Effector CD4-positive, alpha-beta T cell (primary cell): ENCODE data around the gene ZNF750.
"Not testable (repeated sequence)": the region's sequence is repeated elsewhere in the genome, so short reads cannot be mapped to it uniquely, and the experiment has no call there.

Experiments used
- DNase-seq: peaks from one replicate; pipeline ENCODE4 v3.0.0-alpha.2; 2020

The ZNF750 gene

DNA sequence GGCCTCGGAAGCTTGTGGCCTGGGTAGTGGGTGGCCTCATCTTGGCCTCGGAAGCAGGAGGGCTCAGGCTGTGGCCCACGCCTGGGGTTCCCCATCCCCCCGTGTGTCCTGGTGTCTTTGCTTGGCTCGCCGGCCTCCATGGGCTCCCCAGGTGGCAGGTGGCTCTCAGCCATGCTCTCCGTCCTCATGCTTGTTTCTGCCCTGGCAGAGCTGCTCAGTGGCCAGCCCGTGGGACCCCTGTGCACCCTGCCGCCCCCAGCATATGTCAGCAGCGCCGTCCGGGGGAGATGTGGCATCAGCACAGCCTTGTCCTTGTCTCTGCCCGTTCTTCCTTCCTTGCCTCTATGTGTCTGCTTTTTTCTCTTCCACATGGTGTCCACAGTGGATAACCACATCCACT, 49.4 kb downstream of the ZNF750 start:
- DNase-seq = no peak

GRCh38 chr17:82789806-82790205, 50.0 kb downstream of the ZNF750 start:
- no peak for DNase-seq

- no peak for DNase-seq
Observed at GRCh38 chr17:82789051-82789592, 50.7 kb downstream of the ZNF750 start.

DNA sequence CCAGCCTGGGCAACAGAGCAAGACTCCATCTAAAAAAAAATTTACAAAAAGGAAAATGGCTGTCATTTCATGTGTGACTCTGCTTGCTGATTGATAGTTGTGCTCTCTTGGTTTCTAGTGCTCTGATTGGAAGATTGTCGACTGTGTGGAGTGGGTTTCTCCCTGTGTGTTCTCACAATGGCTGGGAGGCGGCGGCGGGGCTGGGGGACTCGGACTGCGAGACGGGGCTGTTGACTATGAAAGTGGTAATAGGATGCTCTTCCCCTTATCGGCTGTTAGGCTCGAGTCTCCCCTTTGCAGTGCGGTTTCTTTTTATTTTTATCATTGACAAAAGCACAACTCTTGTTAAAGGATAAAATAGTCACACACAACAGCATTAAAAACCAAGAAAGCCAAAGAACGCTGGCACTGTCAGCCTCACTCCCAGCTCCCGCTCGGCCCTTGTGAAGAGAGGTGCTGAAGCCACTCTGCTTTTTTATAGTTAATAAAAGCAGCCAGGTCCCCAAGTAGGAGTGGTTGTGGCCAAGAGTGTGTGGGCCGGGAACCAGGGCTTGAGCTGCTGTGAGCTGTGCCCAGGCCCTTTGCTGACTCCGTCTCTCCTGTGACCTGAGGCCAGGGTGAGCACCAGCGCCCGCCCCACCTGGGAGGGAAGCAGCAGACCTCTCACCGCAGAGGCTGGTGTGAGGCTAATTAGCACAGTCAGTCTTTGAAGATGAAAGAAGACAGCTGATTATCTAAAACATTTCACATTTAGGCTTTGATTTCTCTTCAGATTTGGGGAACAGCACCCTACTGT, 51.4 kb downstream of the ZNF750 start:
- DNase-seq = no peak

DNA sequence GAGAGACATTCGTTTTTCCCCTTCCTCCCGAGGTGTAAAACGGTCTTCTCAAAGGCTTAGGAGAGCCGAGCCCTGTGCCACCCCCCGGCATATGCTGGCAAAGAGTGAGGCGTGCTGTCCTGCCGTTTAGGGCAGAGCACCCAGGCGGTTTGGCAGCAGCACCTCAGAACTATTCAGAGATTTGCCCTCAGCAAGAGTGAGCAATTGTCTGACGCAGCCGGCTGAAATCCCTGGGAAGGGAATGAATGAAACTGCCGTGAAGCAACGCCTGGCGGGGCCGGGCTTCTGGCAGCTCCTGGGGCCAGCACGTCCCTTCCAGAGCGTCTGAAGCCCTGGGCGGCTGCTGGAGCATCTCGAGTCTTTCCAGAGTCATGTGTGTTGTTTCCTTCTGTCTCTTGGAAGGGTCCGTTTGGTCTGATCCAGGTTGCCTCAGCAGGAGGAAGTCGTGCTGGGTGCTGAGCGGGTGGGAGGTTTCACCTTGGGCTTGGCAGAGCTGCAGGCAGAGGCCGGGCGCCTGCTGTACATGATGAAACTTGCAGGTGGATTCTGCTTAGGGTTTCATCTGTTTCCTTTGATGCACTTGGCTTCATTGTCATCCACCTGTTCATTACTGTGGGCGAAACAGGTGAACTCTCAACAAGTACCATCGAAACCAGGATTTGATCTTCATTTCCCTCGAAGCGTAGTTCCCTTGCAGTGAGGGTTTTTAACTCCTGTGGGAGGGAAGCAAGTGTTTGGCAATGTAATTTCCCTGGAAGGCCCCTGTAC, 52.6 kb downstream of the ZNF750 start:
- no peak for DNase-seq

DNA sequence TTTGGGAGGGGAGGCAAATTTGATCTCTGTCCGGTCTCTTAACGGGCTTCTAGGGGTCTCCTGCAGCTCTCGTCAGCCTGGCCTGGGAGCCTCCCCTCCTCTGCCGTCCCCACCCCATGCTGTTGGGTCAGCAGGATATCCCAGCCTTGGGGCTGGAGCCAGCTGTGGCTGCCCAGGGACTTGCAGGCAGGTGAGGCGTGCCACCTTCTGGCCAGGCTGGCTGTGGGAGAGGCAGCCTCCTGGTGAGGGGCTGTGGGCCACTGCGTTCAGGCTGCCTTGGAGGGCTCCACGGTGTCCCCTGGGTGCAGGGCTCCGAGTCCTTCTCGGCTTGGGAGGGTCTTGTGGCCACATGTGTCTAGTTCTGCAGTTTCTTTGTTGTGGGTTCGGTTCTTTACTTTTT, 53.4 kb downstream of the ZNF750 start:
- DNase-seq = no peak

- not testable (repeated sequence) for DNase-seq
Observed at GRCh38 chr17:82785581-82785980, 54.2 kb downstream of the ZNF750 start.

- no peak for DNase-seq
Observed at GRCh38 chr17:82783498-82783897, 56.3 kb downstream of the ZNF750 start.

DNA sequence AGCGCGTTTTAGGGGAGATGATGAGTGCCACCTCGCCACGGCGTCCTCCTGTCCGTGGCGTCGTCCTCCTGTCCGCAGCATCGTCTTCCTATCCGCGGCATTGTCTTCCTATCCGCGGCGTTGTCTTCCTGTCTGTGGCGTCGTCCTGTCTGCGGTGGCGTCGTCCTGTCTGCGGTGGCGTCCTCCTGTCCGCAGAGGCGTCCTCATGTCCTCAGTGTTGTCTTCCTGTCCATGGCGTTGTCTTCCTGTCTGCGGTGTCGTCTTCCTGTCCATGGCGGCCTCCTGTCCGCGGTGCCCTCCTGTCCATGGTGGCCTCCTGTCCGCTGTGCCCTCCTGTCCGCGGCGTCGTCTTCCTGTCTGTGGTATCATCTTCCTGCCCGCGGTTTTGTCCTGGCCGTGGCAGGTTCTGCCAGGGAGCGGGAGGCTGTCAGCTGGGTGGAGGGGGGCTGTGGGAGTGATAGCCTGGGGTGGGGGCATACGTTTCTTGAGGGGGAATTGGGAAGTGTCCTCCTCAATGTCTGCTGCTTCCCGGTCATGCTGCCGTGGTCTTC, 57.1 kb downstream of the ZNF750 start:
- DNase-seq = no peak

GRCh38 chr17:82781894-82782274, 57.9 kb downstream of the ZNF750 start:
- peak; percentile 79 for DNase-seq

GRCh38 chr17:82780971-82781893, 58.6 kb downstream of the ZNF750 start:
- DNase-seq = no peak

GRCh38 chr17:82780195-82780594, 59.6 kb downstream of the ZNF750 start:
- DNase-seq = no peak

GRCh38 chr17:82779541-82779940, 60.3 kb downstream of the ZNF750 start:
- no peak for DNase-seq
